PFSK-1 (cell line): Measurements from ENCODE around the gene COA7.

Source experiments
- FOXP2 ChIP-seq: optimal IDR thresholded peaks from 2 replicates; pipeline ENCODE3; 2011; ENCODE audit warnings: borderline replicate concordance, control low read depth, inconsistent platforms; ENCODE audit not compliant: insufficient read depth; ENCODE audit errors: extremely low read length, extremely low read depth
- POLR2AphosphoS5 ChIP-seq: IDR thresholded peaks from 2 replicates; pipeline ENCODE4 v1.6.1; 2012; ENCODE audit warnings: low read depth, mild to moderate bottlenecking, control low read depth, low read length, moderate library complexity
- SIN3A ChIP-seq: IDR thresholded peaks from 2 replicates; pipeline ENCODE4 v1.6.1; 2012; ENCODE audit warnings: mild to moderate bottlenecking, low read length, moderate library complexity, borderline replicate concordance; ENCODE audit not compliant: insufficient read depth
- TAF1 ChIP-seq: IDR thresholded peaks from 2 replicates; pipeline ENCODE4 v1.6.1; 2012; ENCODE audit warnings: low read length, control low read depth, borderline replicate concordance; ENCODE audit not compliant: insufficient read depth
- TF ChIP-seq, protein P1 (sequence below), 2 experiments: IDR thresholded peaks; 2 replicates each; pipeline versions ENCODE4 v1.6.1 to v1.8.0; 2011 to 2012; ENCODE audit warnings: low read depth in 2 of 2, low read length in 2 of 2, control low read depth in 1 of 2, inconsistent platforms in 1 of 2, mild to moderate bottlenecking in 1 of 2, moderate library complexity in 1 of 2; ENCODE audit not compliant: insufficient read depth in 1 of 2

DNA sequence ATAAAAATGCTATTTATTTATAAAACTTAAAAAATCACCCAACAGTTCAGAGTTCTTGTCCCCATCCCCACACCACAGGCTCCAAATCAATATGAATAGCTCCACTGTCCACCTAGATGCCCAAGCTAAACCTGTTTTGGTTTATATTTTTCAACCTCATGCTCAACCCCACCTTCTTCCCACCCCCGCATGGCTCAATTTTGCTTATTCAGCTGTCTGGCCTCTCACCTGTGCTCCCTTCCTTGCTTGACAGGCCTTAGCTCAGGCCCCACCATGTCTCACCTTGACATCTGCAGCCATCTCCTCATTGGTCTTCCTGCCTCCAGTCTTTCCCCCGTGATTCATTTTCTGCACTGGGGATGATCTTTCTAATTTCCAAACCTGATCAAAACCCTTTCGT is 17.8 kb downstream of the COA7 start:
- TF ChIP-seq POLR2AphosphoS5, result no peak
- no peak for TF ChIP-seq SIN3A
- TF ChIP-seq TAF1, result no peak
- TF ChIP-seq, protein P1, sequence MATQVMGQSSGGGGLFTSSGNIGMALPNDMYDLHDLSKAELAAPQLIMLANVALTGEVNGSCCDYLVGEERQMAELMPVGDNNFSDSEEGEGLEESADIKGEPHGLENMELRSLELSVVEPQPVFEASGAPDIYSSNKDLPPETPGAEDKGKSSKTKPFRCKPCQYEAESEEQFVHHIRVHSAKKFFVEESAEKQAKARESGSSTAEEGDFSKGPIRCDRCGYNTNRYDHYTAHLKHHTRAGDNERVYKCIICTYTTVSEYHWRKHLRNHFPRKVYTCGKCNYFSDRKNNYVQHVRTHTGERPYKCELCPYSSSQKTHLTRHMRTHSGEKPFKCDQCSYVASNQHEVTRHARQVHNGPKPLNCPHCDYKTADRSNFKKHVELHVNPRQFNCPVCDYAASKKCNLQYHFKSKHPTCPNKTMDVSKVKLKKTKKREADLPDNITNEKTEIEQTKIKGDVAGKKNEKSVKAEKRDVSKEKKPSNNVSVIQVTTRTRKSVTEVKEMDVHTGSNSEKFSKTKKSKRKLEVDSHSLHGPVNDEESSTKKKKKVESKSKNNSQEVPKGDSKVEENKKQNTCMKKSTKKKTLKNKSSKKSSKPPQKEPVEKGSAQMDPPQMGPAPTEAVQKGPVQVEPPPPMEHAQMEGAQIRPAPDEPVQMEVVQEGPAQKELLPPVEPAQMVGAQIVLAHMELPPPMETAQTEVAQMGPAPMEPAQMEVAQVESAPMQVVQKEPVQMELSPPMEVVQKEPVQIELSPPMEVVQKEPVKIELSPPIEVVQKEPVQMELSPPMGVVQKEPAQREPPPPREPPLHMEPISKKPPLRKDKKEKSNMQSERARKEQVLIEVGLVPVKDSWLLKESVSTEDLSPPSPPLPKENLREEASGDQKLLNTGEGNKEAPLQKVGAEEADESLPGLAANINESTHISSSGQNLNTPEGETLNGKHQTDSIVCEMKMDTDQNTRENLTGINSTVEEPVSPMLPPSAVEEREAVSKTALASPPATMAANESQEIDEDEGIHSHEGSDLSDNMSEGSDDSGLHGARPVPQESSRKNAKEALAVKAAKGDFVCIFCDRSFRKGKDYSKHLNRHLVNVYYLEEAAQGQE (IDR thresholded peaks at IDR 0.05; ENCODE audit: insufficient read depth in 1 of 2, low read depth in 2 of 2, low read length in 2 of 2), result no peak
- no peak for TF ChIP-seq FOXP2
